Measurements from ENCODE around the gene BEST1. TPM values are rescaled to one million over a fixed set of nuclear protein-coding genes. Genes with fewer than 3 reads are reported as not detected.

BEST1 gene
- total and polyA plus RNA-seq, 2 of the 13 experiments (the other 11 are each of a cell fraction or from before 2014, with no cell fraction given) = 0.09 to 0.65 TPM

GRCh38 chr11:62012832-62013461 lies 62.8 kb downstream of the BEST1 start (continued):
- TF ChIP-seq SOX5 (CRISPR knock-in tag; IDR thresholded peaks at IDR 0.05; ENCODE audit: borderline replicate concordance) (0 out of 2 replicates have a peak, but pooled peaks have one; percentile 33), KDM5B (CRISPR knock-in tag; IDR thresholded peaks at IDR 0.05; ENCODE audit: borderline replicate concordance) (no peak), NFKBIZ (CRISPR knock-in tag; IDR thresholded peaks at IDR 0.05) (no peak), HIC2 (CRISPR knock-in tag; IDR thresholded peaks at IDR 0.05; ENCODE audit: low read depth) (peak; percentile 67; the same call in 1 of the 2 replicates), TEAD2 (CRISPR knock-in tag; IDR thresholded peaks at IDR 0.05) (no peak), AHR (CRISPR knock-in tag; IDR thresholded peaks at IDR 0.05) (no peak), HMG20A (CRISPR knock-in tag; IDR thresholded peaks at IDR 0.05; ENCODE audit: borderline replicate concordance) (peak; percentile 62), MBD4 (IDR thresholded peaks at IDR 0.05; ENCODE audit: borderline replicate concordance, low read length) (no peak), NR1H2 (CRISPR knock-in tag; IDR thresholded peaks at IDR 0.05; ENCODE audit: borderline replicate concordance, low read depth) (no peak), FOSL2 (CRISPR knock-in tag; IDR thresholded peaks at IDR 0.05) (peak; percentile 53; the same call in 1 of the 2 replicates), ZMYM3 (CRISPR knock-in tag; IDR thresholded peaks at IDR 0.05) (peak; percentile 28; the same call in 1 of the 2 replicates), SMAD1 (CRISPR knock-in tag; IDR thresholded peaks at IDR 0.05; ENCODE audit: borderline replicate concordance, low read depth) (no peak), ZBTB37 (CRISPR knock-in tag; IDR thresholded peaks at IDR 0.05) (no peak), ZNF205 (CRISPR knock-in tag; IDR thresholded peaks at IDR 0.05) (no peak), MTA3 (CRISPR knock-in tag; IDR thresholded peaks at IDR 0.05) (no peak), PATZ1 (CRISPR knock-in tag; IDR thresholded peaks at IDR 0.05) (peak; percentile 31; the same call in 1 of the 2 replicates), TMF1 (CRISPR knock-in tag; IDR thresholded peaks at IDR 0.05; ENCODE audit: low read depth) (no peak), RARA (CRISPR knock-in tag; IDR thresholded peaks at IDR 0.05) (peak; percentile 25; the same call in 1 of the 2 replicates), ZNF740 (CRISPR knock-in tag; IDR thresholded peaks at IDR 0.05) (peak; percentile 83; the same call in 1 of the 2 replicates), ZNF207 (IDR thresholded peaks at IDR 0.05; ENCODE audit: borderline replicate concordance) (no peak), SOX6 (IDR thresholded peaks at IDR 0.05) (no peak), SOX6 (CRISPR knock-in tag; IDR thresholded peaks at IDR 0.05) (peak; percentile 18; the same call in 1 of the 2 replicates), HNRNPL (IDR thresholded peaks at IDR 0.05; ENCODE audit: low read depth, low read length) (peak; percentile 78), BHLHE40 (IDR thresholded peaks at IDR 0.05; ENCODE audit: low read length) (peak; percentile 79)
